SK-N-SH treated with all-trans-retinoic acid at 6 μM for 48 hours (cell line): Measurements from ENCODE around the gene ARHGEF10L.

Experiments
- BACH2 ChIP-seq: fragments of 250-450 bp; sonication (Bioruptor Pico); IDR thresholded peaks from 2 replicates; pipeline ENCODE4 v1.9.0; 2021; ENCODE audit warnings: mild to moderate bottlenecking, borderline replicate concordance
- ESRRG ChIP-seq: fragments of 250-450 bp; sonication (Bioruptor Pico); IDR thresholded peaks from 2 replicates; pipeline ENCODE4 v1.6.1; 2021; ENCODE audit warnings: mild to moderate bottlenecking
- ISL1 ChIP-seq: fragments of 250-450 bp; sonication (Bioruptor Pico); IDR thresholded peaks from 2 replicates; pipeline ENCODE4 v2.1.2; 2022; ENCODE audit warnings: mild to moderate bottlenecking, moderate library complexity
- OSR1 ChIP-seq: fragments of 250-450 bp; sonication (Bioruptor Pico); IDR thresholded peaks from 2 replicates; pipeline ENCODE4 v1.8.0; 2022; ENCODE audit warnings: moderate library complexity, mild to moderate bottlenecking, inconsistent platforms
- PPARA ChIP-seq: fragments of 250-450 bp; sonication (Bioruptor Pico); IDR thresholded peaks from 2 replicates; pipeline ENCODE4 v1.5.0; 2020; ENCODE audit warnings: mild to moderate bottlenecking, borderline replicate concordance
- ZFP3 ChIP-seq: fragments of 250-450 bp; sonication (Bioruptor Pico); IDR thresholded peaks from 2 replicates; pipeline ENCODE4 v1.5.0; 2020; ENCODE audit warnings: mild to moderate bottlenecking, moderate library complexity
- ZFP30 ChIP-seq: fragments of 450-650 bp; formaldehyde crosslinking; IDR thresholded peaks from 2 replicates; pipeline ENCODE4 v1.5.0; 2022; ENCODE audit warnings: mild to moderate bottlenecking, moderate library complexity
- ZNF8 ChIP-seq: fragments of 450-650 bp; formaldehyde crosslinking; IDR thresholded peaks from 2 replicates; pipeline ENCODE4 v1.5.0; 2020; ENCODE audit warnings: mild to moderate bottlenecking, moderate library complexity
- TF ChIP-seq, protein P1 (sequence below): fragments of 250-450 bp; sonication (Bioruptor Pico); IDR thresholded peaks from 2 replicates; pipeline ENCODE4 v1.8.0; 2021; ENCODE audit warnings: low read depth, mild to moderate bottlenecking, moderate library complexity, borderline replicate concordance

DNA sequence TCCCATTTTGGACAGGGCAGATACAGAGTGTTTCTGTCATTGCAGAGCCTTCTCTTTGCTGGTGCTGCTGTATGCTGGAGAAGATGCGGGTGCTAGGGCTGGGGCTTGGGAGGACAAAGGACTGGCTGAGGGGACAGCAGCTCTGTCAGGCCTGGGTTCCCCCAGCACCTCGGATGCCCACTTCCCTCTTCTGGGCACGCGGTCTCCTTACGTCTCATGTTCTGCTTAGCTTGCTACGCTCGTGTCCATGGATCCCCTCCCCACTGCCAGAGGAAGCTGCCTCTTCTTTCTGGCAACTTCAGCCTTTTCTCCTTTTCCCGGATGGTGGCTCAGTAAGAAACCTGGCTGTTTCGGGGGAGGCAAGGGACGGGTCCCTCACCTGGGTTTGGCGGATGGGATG lies 75.7 kb downstream of the ARHGEF10L start:
- TF ChIP-seq ZFP30 (CRISPR knock-in tag) (no peak), ISL1 (no peak), OSR1 (CRISPR knock-in tag) (no peak), BACH2 (CRISPR knock-in tag) (no peak), PPARA (CRISPR knock-in tag) (no peak), ZNF8 (CRISPR knock-in tag) (no peak), ESRRG (CRISPR knock-in tag) (no peak), ZFP3 (no peak)
- TF ChIP-seq, protein P1, sequence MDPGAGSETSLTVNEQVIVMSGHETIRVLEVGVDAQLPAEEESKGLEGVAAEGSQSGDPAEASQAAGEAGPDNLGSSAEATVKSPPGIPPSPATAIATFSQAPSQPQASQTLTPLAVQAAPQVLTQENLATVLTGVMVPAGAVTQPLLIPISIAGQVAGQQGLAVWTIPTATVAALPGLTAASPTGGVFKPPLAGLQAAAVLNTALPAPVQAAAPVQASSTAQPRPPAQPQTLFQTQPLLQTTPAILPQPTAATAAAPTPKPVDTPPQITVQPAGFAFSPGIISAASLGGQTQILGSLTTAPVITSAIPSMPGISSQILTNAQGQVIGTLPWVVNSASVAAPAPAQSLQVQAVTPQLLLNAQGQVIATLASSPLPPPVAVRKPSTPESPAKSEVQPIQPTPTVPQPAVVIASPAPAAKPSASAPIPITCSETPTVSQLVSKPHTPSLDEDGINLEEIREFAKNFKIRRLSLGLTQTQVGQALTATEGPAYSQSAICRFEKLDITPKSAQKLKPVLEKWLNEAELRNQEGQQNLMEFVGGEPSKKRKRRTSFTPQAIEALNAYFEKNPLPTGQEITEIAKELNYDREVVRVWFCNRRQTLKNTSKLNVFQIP, result no peak
